Stimulated activated CD4-positive, alpha-beta T cell treated with anti-CD3 and anti-CD28 coated beads, TNF-alpha, amount 100 ng/mL, for 4 hours (primary cell): ENCODE data around the gene REEP1.
"Not testable (repeated sequence)": the region's sequence is repeated elsewhere in the genome, so short reads cannot be mapped to it uniquely, and the experiment has no call there.

ENCODE experiments used
- DNase-seq, 3 experiments: peaks; one replicate each; pipeline ENCODE4 v3.0.0-alpha.2; 2020; ENCODE audit warnings: low read depth in 3 of 3

REEP1 gene

GRCh38 chr2:86345783-86346370 is 8.5 kb upstream of the REEP1 start:
- DNase-seq, result not testable (repeated sequence)

GRCh38 chr2:86344404-86344803 is 7.0 kb upstream of the REEP1 start:
- DNase-seq, result no peak

GRCh38 chr2:86342488-86342887 is 5.1 kb upstream of the REEP1 start:
- DNase-seq, result no peak

DNA sequence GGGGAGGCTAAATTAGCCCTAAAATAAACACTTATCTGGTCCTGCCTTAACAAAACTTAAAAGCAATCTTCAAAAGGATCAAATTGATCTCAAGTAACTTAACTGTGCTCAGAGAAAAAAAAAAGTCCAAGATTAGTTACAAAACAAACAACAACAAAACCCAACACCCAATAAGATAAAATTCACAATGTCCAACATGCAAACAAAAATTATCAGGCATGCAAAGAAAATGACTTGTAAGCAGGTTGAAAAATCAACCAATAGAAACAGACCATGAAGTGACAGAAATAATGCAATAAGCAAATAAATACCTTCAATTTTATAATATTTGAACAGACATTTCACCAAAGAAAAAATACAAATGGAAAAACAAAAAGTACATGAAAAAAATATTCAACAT is 4.0 kb upstream of the REEP1 start:
- DNase-seq, result no peak

DNA sequence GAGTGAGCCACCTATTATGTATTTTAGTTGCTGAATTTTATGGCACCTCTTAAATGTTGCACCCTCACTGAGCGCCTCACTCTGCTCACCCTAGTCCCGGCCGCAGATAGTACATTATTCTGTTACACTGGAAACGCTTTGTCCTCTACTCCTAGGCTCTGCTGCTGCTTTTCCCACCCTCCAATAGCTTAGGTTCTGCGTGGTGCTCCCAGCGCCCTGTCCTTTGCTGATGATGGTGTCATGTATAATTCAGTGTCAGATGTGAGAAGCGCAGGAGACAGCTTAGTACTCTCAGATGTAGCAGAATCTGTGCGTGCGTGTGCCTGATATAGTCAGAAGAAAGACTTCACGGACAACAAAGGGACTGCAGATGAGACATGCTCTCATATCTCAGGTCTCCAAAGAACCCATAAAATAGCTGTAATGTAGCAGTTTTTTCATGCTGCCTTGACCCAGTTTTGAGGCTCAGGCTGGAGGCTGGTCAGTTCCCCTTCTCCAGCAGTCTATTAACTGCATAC is 1.4 kb upstream of the REEP1 start:
- DNase-seq, result no peak

GRCh38 chr2:86336675-86337243 is 667 bp downstream of the REEP1 start:
- no peak for DNase-seq

- no peak for DNase-seq
Measured at GRCh38 chr2:86335865-86336674, 1.4 kb downstream of the REEP1 start.

DNA sequence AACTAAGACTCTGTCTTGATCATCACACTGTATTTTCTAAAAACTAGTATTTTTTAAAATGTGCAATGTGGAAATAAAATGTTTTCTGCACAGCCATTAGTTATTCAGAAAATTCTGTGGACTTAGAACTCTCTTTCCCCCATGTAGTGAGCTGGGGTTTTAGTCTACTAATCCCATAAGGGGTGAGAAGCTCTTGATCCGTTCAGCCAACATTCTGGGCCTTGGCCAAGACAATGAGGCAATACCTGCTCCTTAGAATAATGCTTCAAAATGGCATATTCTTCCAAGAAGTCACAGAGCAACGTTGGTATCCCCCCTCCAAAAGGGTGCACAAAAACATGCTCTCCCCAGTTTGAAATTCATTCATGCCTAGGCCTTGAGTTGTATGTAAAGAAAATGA is 4.0 kb downstream of the REEP1 start:
- DNase-seq, result no peak

DNA sequence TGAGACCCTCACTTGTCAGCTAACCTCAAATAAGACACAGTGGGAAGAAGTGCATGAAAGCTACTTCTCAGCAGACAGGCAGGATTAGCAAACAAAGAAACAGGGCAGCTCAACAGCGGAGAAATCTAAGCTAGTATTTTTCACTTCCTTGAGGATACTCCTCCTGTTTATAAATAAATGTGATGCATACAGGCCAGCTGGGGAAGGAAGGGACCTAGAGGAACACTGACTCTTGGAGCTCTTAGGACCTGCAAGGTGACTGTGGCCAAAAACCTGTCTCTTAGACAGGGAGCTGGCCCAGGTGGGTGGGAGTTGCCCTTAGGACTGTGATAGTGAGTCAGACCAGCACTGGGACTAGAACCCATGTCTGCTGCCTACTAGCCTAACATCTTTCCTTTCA is 4.8 kb downstream of the REEP1 start:
- no peak for DNase-seq

DNA sequence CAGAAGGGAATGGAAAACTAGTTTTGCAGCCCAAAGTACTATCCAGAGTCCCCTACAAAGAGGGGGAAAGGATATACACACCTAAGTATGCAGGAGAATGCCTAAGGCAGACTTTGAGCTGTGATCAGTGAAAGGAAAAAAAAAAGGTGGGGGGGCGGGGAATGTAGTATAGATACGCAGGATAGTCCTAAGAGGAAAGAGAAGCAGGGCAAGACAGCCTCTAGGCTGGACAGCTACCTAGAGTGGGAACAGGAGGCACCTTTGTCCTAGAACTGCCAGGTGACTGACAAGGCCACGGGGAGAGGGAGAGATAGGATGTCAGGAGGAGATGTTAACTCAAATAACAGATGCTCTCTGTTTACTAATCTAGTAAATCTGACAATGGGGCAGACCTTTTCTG is 6.0 kb downstream of the REEP1 start:
- no peak for DNase-seq

DNA sequence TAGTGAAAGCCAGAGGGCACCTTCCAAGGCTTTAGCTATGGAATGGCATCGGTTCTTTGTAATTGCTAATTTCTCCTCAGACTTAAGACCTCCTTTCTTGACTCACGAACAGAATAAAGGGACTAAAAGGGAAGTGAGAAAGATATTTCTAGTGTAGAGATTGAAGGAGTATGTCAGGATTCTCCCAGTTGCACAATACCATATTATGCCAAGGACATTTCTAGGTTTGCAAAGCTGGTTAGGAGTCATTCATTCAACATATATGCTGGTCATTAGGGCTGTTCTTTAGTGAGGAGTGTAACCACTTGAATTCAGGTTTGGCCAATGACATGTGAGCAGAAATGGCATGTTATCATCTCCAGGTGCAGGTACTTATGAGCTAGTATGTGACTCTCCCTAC is 7.4 kb downstream of the REEP1 start:
- DNase-seq, result no peak

GRCh38 chr2:86323273-86324021 is 14.0 kb downstream of the REEP1 start:
- DNase-seq, result no peak

DNA sequence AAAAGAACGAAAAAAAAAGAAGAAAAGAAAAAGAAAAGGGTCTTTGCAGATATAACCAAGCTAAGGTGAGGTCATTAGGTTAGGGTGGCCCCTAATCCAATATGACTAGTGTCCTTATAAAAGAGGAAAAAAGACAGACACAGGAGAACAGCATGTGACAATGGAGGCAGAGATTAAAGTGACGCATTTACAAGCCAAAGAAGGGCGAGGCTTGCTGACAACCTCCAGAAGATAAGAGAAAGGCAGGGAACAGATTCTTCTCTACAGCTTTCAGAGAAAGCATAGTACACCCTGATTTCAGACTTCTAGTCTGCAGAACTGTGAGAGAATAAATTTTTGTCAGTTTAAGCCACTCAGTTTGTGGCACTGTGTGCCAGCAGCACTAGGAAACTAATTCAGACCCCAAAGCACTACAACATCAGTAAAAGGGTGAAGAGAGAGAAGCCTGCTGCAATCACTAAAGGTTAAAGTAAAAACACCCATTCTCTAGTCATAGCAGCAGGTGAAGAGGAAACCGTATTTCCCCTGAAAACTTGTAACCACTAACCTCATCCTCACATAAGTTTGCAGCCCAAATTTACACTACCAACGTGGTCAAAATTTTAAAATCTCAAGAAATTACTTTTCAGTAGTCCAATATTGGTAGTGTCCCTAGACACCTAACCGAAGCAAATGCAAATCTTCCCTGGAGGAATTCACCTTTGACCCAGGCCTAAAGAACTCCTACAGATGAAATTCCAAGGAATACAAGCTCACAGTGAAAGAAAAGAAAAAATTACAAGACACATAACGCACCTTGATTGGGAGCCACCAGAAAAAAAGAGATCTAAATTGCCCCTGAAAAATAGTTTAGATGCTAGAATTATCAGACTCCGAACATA is 17.5 kb downstream of the REEP1 start:
- no peak for DNase-seq

GRCh38 chr2:86315084-86315483 is 22.3 kb downstream of the REEP1 start:
- DNase-seq, result no peak

GRCh38 chr2:86314125-86314524 is 23.3 kb downstream of the REEP1 start:
- no peak for DNase-seq

GRCh38 chr2:86313341-86313740 is 24.1 kb downstream of the REEP1 start:
- no peak for DNase-seq

- no peak for DNase-seq
Measured at GRCh38 chr2:86311879-86312278, 25.5 kb downstream of the REEP1 start.

DNA sequence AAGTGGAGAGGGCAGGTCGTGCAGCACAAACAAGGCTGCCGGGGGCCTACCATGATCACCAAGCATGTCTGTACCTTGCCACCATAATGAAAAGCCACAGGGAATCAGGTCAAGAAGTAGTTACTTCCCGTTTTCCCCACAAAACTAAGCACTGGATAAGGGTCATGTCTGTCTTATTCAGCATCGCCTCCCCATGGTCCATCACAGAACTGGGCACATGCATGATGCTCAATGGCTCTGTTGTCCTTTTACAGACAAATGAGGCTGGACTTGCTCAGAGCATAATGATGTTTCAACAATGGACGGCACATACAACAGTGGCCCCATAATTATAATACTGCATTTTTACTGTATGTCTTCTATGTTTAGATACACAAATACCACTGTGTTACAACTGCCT is 27.5 kb downstream of the REEP1 start:
- no peak for DNase-seq

DNA sequence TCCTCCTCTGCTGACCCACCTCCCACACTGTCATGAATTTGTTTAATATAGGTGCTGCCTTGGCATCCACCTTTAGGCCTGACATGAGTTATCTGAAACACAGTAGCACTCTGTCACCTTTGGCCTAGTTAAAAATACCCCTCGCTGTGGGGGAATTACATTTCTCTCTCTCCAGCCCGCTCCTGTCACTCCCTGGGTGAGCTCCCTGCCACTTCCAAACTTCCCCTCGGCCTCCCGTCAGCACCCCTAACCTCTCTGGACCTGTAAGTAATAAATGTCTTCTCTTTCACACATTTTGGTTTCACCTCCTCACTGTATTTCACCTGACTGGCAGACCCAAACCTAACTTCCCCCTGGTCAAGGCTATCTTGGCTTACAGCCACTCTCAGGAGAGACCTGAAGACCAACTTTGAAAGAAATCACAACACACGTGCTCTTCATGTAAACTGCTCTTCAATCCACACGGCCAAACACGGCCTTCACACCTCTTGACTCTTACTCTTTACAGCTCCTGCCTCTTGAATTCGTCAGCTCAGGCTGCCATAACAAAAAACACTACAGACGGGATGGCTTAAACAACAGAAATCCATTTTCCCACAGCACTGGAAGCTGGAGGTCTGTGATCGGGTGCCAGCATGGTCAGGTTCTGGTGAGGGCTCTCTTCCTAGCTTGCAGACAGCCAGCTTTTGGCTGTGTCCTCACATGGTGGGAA is 28.3 kb downstream of the REEP1 start:
- DNase-seq, result no peak

DNA sequence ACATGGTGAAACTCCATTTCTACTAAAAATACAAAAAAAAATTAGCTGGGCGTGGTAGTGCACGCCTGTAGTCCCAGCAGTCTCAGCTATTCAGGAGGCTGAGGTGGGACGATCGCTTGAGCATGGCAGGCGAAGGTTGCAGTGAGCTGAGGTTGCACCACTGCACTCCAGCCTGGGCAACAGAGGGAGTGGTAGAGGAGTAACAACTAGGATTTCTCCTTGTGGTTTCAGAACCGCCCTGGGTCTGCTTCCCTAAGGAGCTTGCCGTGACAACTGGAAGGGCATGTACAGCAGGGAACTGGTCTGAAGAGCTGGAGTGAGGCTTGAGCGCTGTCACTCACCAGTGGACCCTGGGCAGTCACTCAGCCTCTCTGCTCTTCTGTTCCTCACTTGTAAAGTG is 29.1 kb downstream of the REEP1 start:
- no peak for DNase-seq

DNA sequence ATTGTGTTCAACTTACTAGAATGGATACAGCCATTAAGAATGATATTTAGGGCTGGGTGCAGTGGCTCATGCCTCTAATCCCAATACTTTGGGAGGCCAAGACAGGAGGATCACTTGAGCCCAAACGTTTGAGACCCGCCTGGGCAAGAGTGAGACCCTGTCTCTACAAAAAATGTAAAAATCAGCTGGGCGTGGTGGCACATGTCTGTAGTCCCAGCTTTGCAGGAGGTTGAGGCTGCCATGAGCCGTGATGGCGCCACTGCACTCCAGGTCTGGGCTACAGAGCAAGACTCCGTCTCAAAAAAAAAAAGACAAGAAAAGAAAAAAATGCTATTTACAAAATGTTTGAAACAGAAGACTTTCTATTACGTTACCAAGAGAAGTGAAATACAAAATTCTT is 30.0 kb downstream of the REEP1 start:
- DNase-seq, result no peak
